ENCODE measurements around the gene CFAP69. TPM values are rescaled to one million over a fixed set of nuclear protein-coding genes. Genes with fewer than 3 reads are reported as not detected.

CFAP69 gene
- total RNA-seq, 2 donors from 2014 or later, result 0.79 to 1.1 TPM

GRCh38 chr7:90262438-90262837 is 17.5 kb downstream of the CFAP69 start:
- H3K27me3 Mint-ChIP-seq (ENCODE audit: low read depth), result peaks cover 12% of the 10 kb centered on the region
- ATAC-seq (replicated peaks in 1 of 2) (no peak), DNase-seq (no peak)
- H3K4me3 Mint-ChIP-seq, result no peak overlapping the region
- no peaks in the 10 kb centered on the region for H3K36me3 Mint-ChIP-seq (ENCODE audit: insufficient read depth in 2 of 2)
- no peak overlapping the region for H3K27ac Mint-ChIP-seq
- H3K9me3 Mint-ChIP-seq, result no peaks in the 10 kb centered on the region
- H3K4me1 Mint-ChIP-seq (ENCODE audit: low read depth), result no peaks in the 10 kb centered on the region

GRCh38 chr7:90266808-90267207 is 21.8 kb downstream of the CFAP69 start:
- H3K36me3 Mint-ChIP-seq (ENCODE audit: insufficient read depth in 2 of 2), result no peaks in the 10 kb centered on the region
- DNase-seq, result no peak
- peaks cover 9% of the 10 kb centered on the region for H3K27me3 Mint-ChIP-seq (ENCODE audit: low read depth)
- no peaks in the 10 kb centered on the region for H3K9me3 Mint-ChIP-seq
- H3K4me3 Mint-ChIP-seq, result no peak overlapping the region
- no peaks in the 10 kb centered on the region for H3K4me1 Mint-ChIP-seq (ENCODE audit: low read depth)
- no peak for ATAC-seq (replicated peaks in 1 of 2)
- no peak overlapping the region for H3K27ac Mint-ChIP-seq

DNA sequence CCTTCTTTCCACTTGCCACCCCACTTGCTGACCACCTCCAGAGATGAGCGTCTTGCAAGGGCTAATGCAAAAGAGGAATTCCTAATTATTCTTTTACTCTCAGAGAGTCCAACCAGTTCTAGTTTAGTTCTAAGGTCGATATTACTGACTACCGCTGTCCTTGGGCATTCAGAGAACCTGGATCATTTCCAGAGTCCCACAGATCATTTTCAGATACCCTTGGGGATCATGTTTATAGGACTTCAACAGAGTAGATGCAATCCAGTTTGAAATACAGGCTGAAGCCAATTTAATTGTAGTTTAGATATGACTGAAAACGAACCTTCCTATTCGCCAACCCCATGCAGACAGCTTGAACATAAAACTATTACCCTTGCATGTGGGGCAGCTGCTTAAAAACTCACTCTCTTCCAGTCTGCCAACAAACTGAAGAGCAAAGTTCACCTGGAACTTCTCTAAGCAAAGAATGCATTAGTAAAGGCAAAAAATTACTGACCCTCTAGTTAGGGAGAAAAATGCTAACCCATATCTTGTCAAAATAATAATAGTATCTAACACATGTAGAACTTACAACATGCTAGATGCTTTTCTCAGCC is 22.4 kb downstream of the CFAP69 start:
- H3K36me3 Mint-ChIP-seq (ENCODE audit: insufficient read depth in 2 of 2), result no peaks in the 10 kb centered on the region
- no peak for ATAC-seq (replicated peaks in 1 of 2)
- no peaks in the 10 kb centered on the region for H3K4me1 Mint-ChIP-seq (ENCODE audit: low read depth)
- H3K27me3 Mint-ChIP-seq (ENCODE audit: low read depth), result peaks cover 9% of the 10 kb centered on the region
- no peaks in the 10 kb centered on the region for H3K9me3 Mint-ChIP-seq
- no peak overlapping the region for H3K4me3 Mint-ChIP-seq
- DNase-seq, result no peak
- H3K27ac Mint-ChIP-seq, result no peak overlapping the region

DNA sequence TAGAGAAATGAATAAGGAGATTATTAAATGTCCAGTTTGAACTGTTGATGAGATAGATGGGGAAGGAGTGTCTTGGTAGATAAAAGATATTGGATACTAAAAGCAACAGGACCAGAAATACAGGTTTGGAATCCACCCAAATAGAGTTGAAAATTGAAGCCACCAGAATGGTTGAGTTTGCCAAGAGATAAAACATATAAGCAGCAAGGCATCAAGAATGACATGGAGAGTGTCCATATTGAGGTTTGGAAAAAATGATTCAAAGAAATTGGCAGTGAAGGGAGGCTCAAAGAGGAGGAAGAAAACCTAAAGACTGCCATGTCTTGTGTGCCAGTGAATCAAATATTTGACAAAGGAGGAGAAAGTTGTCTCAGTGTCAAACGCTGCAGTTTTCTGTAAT is 24.2 kb downstream of the CFAP69 start:
- ATAC-seq (replicated peaks in 1 of 2) (no peak), DNase-seq (no peak)
- Mint-ChIP-seq H3K9me3 (no peaks in the 10 kb centered on the region), H3K27ac (no peak overlapping the region), H3K4me1 (ENCODE audit: low read depth) (no peaks in the 10 kb centered on the region), H3K36me3 (ENCODE audit: insufficient read depth in 2 of 2) (no peaks in the 10 kb centered on the region), H3K4me3 (no peak overlapping the region), H3K27me3 (ENCODE audit: low read depth) (peaks cover 9% of the 10 kb centered on the region)

GRCh38 chr7:90270431-90271178 is 25.6 kb downstream of the CFAP69 start:
- H3K27ac Mint-ChIP-seq, result no peak overlapping the region
- H3K36me3 Mint-ChIP-seq (ENCODE audit: insufficient read depth in 2 of 2), result no peaks in the 10 kb centered on the region
- no peak for DNase-seq
- no peaks in the 10 kb centered on the region for H3K4me1 Mint-ChIP-seq (ENCODE audit: low read depth)
- peaks cover 9% of the 10 kb centered on the region for H3K27me3 Mint-ChIP-seq (ENCODE audit: low read depth)
- no peaks in the 10 kb centered on the region for H3K9me3 Mint-ChIP-seq
- H3K4me3 Mint-ChIP-seq, result no peak overlapping the region
- no peak for ATAC-seq (replicated peaks in 1 of 2)

DNA sequence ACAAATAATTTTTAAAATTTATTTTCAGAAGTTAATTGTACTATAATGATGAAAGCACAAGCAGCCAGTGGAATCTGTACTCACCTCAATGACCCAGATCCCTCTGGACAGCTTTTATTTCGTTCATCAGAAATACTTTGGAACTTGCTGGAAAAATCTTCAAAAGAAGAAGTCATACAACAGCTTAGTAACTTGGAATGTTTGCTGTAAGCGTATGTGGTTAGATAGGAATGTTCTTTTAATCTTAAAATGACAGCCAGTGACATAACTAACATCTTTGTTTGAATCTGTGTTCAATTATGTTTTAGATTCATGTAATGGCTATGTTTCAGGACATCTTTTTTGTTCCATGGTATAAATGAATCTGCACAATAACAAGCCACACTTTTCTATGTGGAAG is 26.8 kb downstream of the CFAP69 start:
- Mint-ChIP-seq H3K4me1 (ENCODE audit: low read depth) (no peaks in the 10 kb centered on the region), H3K36me3 (ENCODE audit: insufficient read depth in 2 of 2) (no peaks in the 10 kb centered on the region), H3K27me3 (ENCODE audit: low read depth) (peaks cover 9% of the 10 kb centered on the region), H3K4me3 (no peak overlapping the region), H3K27ac (no peak overlapping the region), H3K9me3 (no peaks in the 10 kb centered on the region)
- no peak for DNase-seq
- no peak for ATAC-seq (replicated peaks in 1 of 2)

GRCh38 chr7:90272242-90272641 is 27.3 kb downstream of the CFAP69 start:
- DNase-seq, result no peak
- Mint-ChIP-seq H3K36me3 (ENCODE audit: insufficient read depth in 2 of 2) (no peaks in the 10 kb centered on the region), H3K9me3 (no peaks in the 10 kb centered on the region), H3K27ac (no peak overlapping the region), H3K4me3 (no peak overlapping the region), H3K27me3 (ENCODE audit: low read depth) (peaks cover 6% of the 10 kb centered on the region), H3K4me1 (ENCODE audit: low read depth) (no peaks in the 10 kb centered on the region)
- ATAC-seq (replicated peaks in 1 of 2), result no peak

DNA sequence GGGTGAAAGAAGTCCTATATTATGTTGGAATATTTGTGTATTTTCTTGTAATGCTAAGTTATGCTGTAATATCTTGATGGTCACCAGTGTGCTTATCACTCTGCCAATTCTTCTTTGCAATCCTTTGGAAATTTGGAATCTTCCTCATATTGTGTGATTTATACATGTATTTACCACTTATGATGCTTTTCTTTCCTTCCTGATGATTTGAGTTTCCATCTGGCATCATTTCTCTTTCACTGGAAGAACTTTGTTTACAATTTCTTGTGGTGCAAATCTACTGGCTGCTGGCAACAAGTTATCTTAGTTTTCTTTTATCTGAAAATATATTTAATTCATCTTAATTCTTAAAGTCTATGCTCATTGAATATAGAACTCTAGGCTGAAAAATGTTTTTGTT is 29.2 kb downstream of the CFAP69 start:
- Mint-ChIP-seq H3K27ac (no peak overlapping the region), H3K36me3 (ENCODE audit: insufficient read depth in 2 of 2) (no peaks in the 10 kb centered on the region), H3K27me3 (ENCODE audit: low read depth) (no peaks in the 10 kb centered on the region), H3K4me1 (ENCODE audit: low read depth) (no peaks in the 10 kb centered on the region), H3K9me3 (no peaks in the 10 kb centered on the region), H3K4me3 (no peak overlapping the region)
- ATAC-seq (replicated peaks in 1 of 2) (no peak), DNase-seq (no peak)

GRCh38 chr7:90276033-90276728 is 31.2 kb downstream of the CFAP69 start:
- no peaks in the 10 kb centered on the region for H3K36me3 Mint-ChIP-seq (ENCODE audit: insufficient read depth in 2 of 2)
- no peak for ATAC-seq (replicated peaks in 1 of 2)
- no peak overlapping the region for H3K27ac Mint-ChIP-seq
- H3K4me1 Mint-ChIP-seq (ENCODE audit: low read depth), result no peaks in the 10 kb centered on the region
- H3K4me3 Mint-ChIP-seq, result no peak overlapping the region
- no peaks in the 10 kb centered on the region for H3K9me3 Mint-ChIP-seq
- no peaks in the 10 kb centered on the region for H3K27me3 Mint-ChIP-seq (ENCODE audit: low read depth)
- no peak for DNase-seq

DNA sequence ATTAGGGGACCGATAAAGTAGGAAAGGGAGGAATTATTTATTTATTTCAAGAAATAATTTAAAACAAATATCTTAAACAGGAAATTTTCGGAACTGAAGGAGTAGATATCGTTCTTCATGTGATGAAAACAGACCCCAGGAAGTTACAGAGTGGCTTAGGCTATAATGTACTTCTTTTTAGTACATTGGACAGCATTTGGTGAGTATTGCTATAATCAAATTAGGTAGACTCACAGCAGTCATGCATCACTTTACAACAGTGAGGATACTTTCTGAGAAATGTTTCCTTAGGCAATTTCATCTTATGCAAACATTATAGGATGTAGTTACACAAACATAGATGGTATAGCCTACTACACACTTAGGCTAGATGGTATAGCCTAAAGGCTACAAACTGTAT is 43.2 kb downstream of the CFAP69 start:
- Mint-ChIP-seq H3K27me3 (ENCODE audit: low read depth) (peaks cover under 1% of the 10 kb centered on the region), H3K4me1 (ENCODE audit: low read depth) (no peaks in the 10 kb centered on the region), H3K27ac (no peak overlapping the region), H3K4me3 (no peak overlapping the region), H3K36me3 (ENCODE audit: insufficient read depth in 2 of 2) (no peaks in the 10 kb centered on the region), H3K9me3 (no peaks in the 10 kb centered on the region)
- ATAC-seq (replicated peaks in 1 of 2) (no peak), DNase-seq (no peak)

- Mint-ChIP-seq H3K36me3 (ENCODE audit: insufficient read depth in 2 of 2) (peaks cover 0 to 4% of the 10 kb centered on the region in 2 donors), H3K4me3 (no peak overlapping the region), H3K9me3 (peaks cover 0 to 4% of the 10 kb centered on the region in 2 donors), H3K27ac (no peak overlapping the region), H3K4me1 (ENCODE audit: low read depth) (no peaks in the 10 kb centered on the region), H3K27me3 (ENCODE audit: low read depth) (peaks cover 6% of the 10 kb centered on the region)
- no peak for ATAC-seq (replicated peaks in 1 of 2)
- DNase-seq, result no peak
Observed at GRCh38 chr7:90290244-90291113, 45.5 kb downstream of the CFAP69 start.

DNA sequence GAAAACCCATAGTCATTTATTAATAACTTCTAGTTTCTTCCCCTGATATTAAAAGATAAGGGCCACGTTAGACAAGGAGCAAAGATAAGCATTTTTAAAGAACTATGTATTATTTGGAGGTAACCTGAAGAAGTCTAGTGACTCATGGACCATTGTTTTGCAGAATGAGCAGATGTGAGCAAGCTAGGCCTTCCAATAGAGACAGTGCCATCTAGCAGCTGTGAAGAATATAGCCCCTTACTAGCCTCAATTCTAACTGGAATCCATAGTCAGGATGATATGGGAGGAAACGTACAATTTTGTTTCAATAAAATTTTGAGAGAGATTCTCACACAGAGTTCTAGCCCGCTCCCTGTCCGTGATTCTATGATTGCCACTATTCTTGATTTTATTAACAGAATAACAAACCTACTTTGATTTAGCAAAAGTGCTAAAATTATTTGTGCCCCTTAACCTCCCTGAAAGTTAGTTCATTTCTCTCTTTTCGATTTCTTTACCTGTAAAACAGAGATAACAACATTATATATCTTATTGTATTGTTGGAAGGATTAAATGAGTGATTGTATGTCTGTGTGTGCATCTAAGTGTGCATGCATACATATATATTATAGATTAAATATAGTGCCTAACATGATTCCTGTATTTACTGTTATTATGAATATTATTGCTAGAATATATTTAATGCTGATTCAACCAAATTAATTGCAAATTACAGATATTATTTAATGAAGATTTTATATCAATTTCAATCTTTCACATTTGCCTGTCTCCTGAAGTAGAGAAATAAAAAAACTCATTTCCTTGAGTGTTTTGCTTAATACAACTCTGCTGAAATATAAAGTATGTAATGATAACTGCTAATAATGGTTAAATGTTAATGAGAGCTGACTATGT is 53.4 kb downstream of the CFAP69 start:
- H3K9me3 Mint-ChIP-seq, result peaks cover 0 to 2% of the 10 kb centered on the region in 2 donors
- H3K27ac Mint-ChIP-seq, result no peak overlapping the region
- peaks cover 3% of the 10 kb centered on the region for H3K27me3 Mint-ChIP-seq (ENCODE audit: low read depth)
- H3K36me3 Mint-ChIP-seq (ENCODE audit: insufficient read depth in 2 of 2), result peaks cover 0 to 2% of the 10 kb centered on the region in 2 donors
- DNase-seq (no peak), ATAC-seq (replicated peaks in 1 of 2) (peak; percentile 72 to 84)
- H3K4me1 Mint-ChIP-seq (ENCODE audit: low read depth), result no peaks in the 10 kb centered on the region
- H3K4me3 Mint-ChIP-seq, result no peak overlapping the region

Measured in activated T-cell treated with anti-CD3 and anti-CD28 coated beads, Interleukin-2, amount 50 U/mL, for 72 hours (primary cell).